Measurements from ENCODE around the gene GLCCI1.

The GLCCI1 gene

GRCh38 chr7:8086239-8086638 is 117.6 kb downstream of the GLCCI1 start:
- Histone ChIP-seq H3K9me3 (ENCODE audit: insufficient read depth, low read depth, low read length) (no peaks in the 10 kb centered on the region), H3K9me2 (replicated peaks; ENCODE audit: low read depth, low read length) (no peaks in the 10 kb centered on the region), H3K79me2 (ENCODE audit: insufficient read depth, low read length) (0 out of 2 replicates have a peak, but pooled peaks cover under 1% of the 10 kb centered on the region), H3K4me2 (ENCODE audit: low read depth, low read length, poor library complexity, severe bottlenecking) (no peak overlapping the region), H3K36me3 (ENCODE audit: insufficient read depth, low read length) (peaks cover 52% of the 10 kb centered on the region), H3K9ac (ENCODE audit: low read depth, low read length, poor library complexity, severe bottlenecking) (no peak overlapping the region), H4K20me1 (ENCODE audit: insufficient read depth, low read length, poor library complexity, severe bottlenecking) (no peaks in the 10 kb centered on the region), H2AFZ (ENCODE audit: low read length) (no peak overlapping the region), H3K4me1 (ENCODE audit: insufficient read depth, low read length, poor library complexity, severe bottlenecking) (no peaks in the 10 kb centered on the region), H3K27me3 (ENCODE audit: insufficient read depth, low read length, poor library complexity, severe bottlenecking) (no peaks in the 10 kb centered on the region), H3K4me3 (ENCODE audit: low read length, poor library complexity, severe bottlenecking) (no peak overlapping the region), H3F3A (ENCODE audit: low read depth) (no peaks in the 10 kb centered on the region)
- no peak for TF ChIP-seq CTCF (conservative IDR thresholded peaks at IDR 0.05; ENCODE audit: low read length)

GRCh38 chr7:8089036-8089780 is 120.6 kb downstream of the GLCCI1 start:
- Histone ChIP-seq H3K9ac (ENCODE audit: low read depth, low read length, poor library complexity, severe bottlenecking) (no peak overlapping the region), H3K79me2 (ENCODE audit: insufficient read depth, low read length) (no peaks in the 10 kb centered on the region), H3K4me3 (ENCODE audit: low read length, poor library complexity, severe bottlenecking) (no peak overlapping the region), H2AFZ (ENCODE audit: low read length) (no peak overlapping the region), H3K4me1 (ENCODE audit: insufficient read depth, low read length, poor library complexity, severe bottlenecking) (no peaks in the 10 kb centered on the region), H3F3A (ENCODE audit: low read depth) (no peaks in the 10 kb centered on the region), H3K36me3 (ENCODE audit: insufficient read depth, low read length) (peaks cover 40% of the 10 kb centered on the region; the same call in 1 of the 2 replicates), H3K4me2 (ENCODE audit: low read depth, low read length, poor library complexity, severe bottlenecking) (no peak overlapping the region), H3K9me2 (replicated peaks; ENCODE audit: low read depth, low read length) (no peaks in the 10 kb centered on the region), H4K20me1 (ENCODE audit: insufficient read depth, low read length, poor library complexity, severe bottlenecking) (no peaks in the 10 kb centered on the region), H3K27me3 (ENCODE audit: insufficient read depth, low read length, poor library complexity, severe bottlenecking) (no peaks in the 10 kb centered on the region), H3K9me3 (ENCODE audit: insufficient read depth, low read depth, low read length) (no peaks in the 10 kb centered on the region)
- TF ChIP-seq CTCF (conservative IDR thresholded peaks at IDR 0.05; ENCODE audit: low read length) (no peak), EZH2phosphoT487 (IDR thresholded peaks at IDR 0.05; ENCODE audit: borderline replicate concordance) (no peak)

- Histone ChIP-seq H3K9me3 (ENCODE audit: insufficient read depth, low read depth, low read length) (no peaks in the 10 kb centered on the region), H3K27me3 (ENCODE audit: insufficient read depth, low read length, poor library complexity, severe bottlenecking) (no peaks in the 10 kb centered on the region), H4K20me1 (ENCODE audit: insufficient read depth, low read length, poor library complexity, severe bottlenecking) (no peaks in the 10 kb centered on the region), H3K4me2 (ENCODE audit: low read depth, low read length, poor library complexity, severe bottlenecking) (no peak overlapping the region), H3K36me3 (ENCODE audit: insufficient read depth, low read length) (peaks cover 11% of the 10 kb centered on the region; the same call in 1 of the 2 replicates), H3K79me2 (ENCODE audit: insufficient read depth, low read length) (no peaks in the 10 kb centered on the region), H2AFZ (ENCODE audit: low read length) (no peak overlapping the region), H3K9me2 (replicated peaks; ENCODE audit: low read depth, low read length) (no peaks in the 10 kb centered on the region), H3F3A (ENCODE audit: low read depth) (no peaks in the 10 kb centered on the region), H3K4me1 (ENCODE audit: insufficient read depth, low read length, poor library complexity, severe bottlenecking) (no peaks in the 10 kb centered on the region), H3K4me3 (ENCODE audit: low read length, poor library complexity, severe bottlenecking) (no peak overlapping the region), H3K9ac (ENCODE audit: low read depth, low read length, poor library complexity, severe bottlenecking) (no peak overlapping the region)
- no peak for TF ChIP-seq CTCF (conservative IDR thresholded peaks at IDR 0.05; ENCODE audit: low read length)
- TF ChIP-seq EZH2phosphoT487 (IDR thresholded peaks at IDR 0.05; ENCODE audit: borderline replicate concordance), result no peak
Observed at GRCh38 chr7:8092140-8092539, 123.5 kb downstream of the GLCCI1 start.
